ENCODE results near the gene KLHL29. TPM values are rescaled to one million over a fixed set of nuclear protein-coding genes. Genes with fewer than 3 reads are reported as not detected.

The KLHL29 gene
- polyA plus RNA-seq, 1 donor = 11.9 TPM

GRCh38 chr2:23531280-23531679, 146.3 kb downstream of the KLHL29 start:
- no peak for DNase-seq

GRCh38 chr2:23531881-23532280, 146.9 kb downstream of the KLHL29 start:
- DNase-seq = no peak

- DNase-seq = no peak
These were observed 147.7 kb downstream of the KLHL29 start for GRCh38 chr2:23532391-23533337.

- no peak for DNase-seq
These were observed 148.3 kb downstream of the KLHL29 start for GRCh38 chr2:23533338-23533695.

GRCh38 chr2:23534771-23535170, 149.8 kb downstream of the KLHL29 start:
- DNase-seq = no peak

GRCh38 chr2:23536326-23536725, 151.3 kb downstream of the KLHL29 start:
- DNase-seq = no peak

- no peak for DNase-seq
These were observed 153.0 kb downstream of the KLHL29 start for GRCh38 chr2:23537991-23538390.

- DNase-seq = no peak
These were observed 153.6 kb downstream of the KLHL29 start for GRCh38 chr2:23538566-23538965.

GRCh38 chr2:23540804-23541360, 155.9 kb downstream of the KLHL29 start:
- no peak for DNase-seq

- DNase-seq = no peak
These were observed 156.7 kb downstream of the KLHL29 start for GRCh38 chr2:23541503-23542229.

- no peak for DNase-seq
These were observed 157.3 kb downstream of the KLHL29 start for GRCh38 chr2:23542230-23542789.

- no peak for DNase-seq
These were observed 158.3 kb downstream of the KLHL29 start for GRCh38 chr2:23543302-23543701.

- no peak for DNase-seq
These were observed 158.7 kb downstream of the KLHL29 start for GRCh38 chr2:23543728-23544127.

- DNase-seq = no peak
These were observed 159.8 kb downstream of the KLHL29 start for GRCh38 chr2:23544589-23545295.

- DNase-seq = no peak
These were observed 160.4 kb downstream of the KLHL29 start for GRCh38 chr2:23545396-23545795.

- no peak for DNase-seq
These were observed 160.8 kb downstream of the KLHL29 start for GRCh38 chr2:23545811-23546210.

- no peak for DNase-seq
These were observed 161.9 kb downstream of the KLHL29 start for GRCh38 chr2:23546913-23547312.

- no peak for DNase-seq
These were observed 162.7 kb downstream of the KLHL29 start for GRCh38 chr2:23547725-23548124.

- DNase-seq = no peak
These were observed 163.3 kb downstream of the KLHL29 start for GRCh38 chr2:23548143-23548769.

GRCh38 chr2:23549051-23549450, 164.1 kb downstream of the KLHL29 start:
- no peak for DNase-seq

- DNase-seq = no peak
These were observed 165.0 kb downstream of the KLHL29 start for GRCh38 chr2:23549821-23550530.
